ENCODE results near the gene KSR1. TPM values are rescaled to one million over a fixed set of nuclear protein-coding genes. Genes with fewer than 3 reads are reported as not detected.

Gene KSR1
- total RNA-seq, 1 donor from 2014 or later: 25.6 TPM

GRCh38 chr17:27545562-27546229 is 89.4 kb downstream of the KSR1 start:
- Histone ChIP-seq H3K9ac (ENCODE audit: low read depth in 1 of 3, low read length in 3 of 3) (no peak overlapping the region), H3K9me3 (ENCODE audit: control insufficient read depth in 3 of 3, low read length in 3 of 3) (no peaks in the 10 kb centered on the region), H3K4me3 (ENCODE audit: low read length in 3 of 3) (no peak overlapping the region), H3K4me1 (ENCODE audit: control insufficient read depth in 3 of 3, insufficient read depth in 3 of 3, low read length in 3 of 3) (peaks cover under 1 to 10% (median 3%) of the 10 kb centered on the region in 3 donors), H3K36me3 (ENCODE audit: control insufficient read depth in 3 of 3, insufficient read depth in 3 of 3, low read length in 3 of 3) (peaks cover 0 to 2% (median 0%) of the 10 kb centered on the region in 3 donors), H3K27ac (ENCODE audit: low read depth, low read length) (no peak overlapping the region), H3K27me3 (ENCODE audit: control insufficient read depth in 3 of 3, insufficient read depth in 3 of 3, low read length in 3 of 3) (no peaks in the 10 kb centered on the region)

- no peak overlapping the region for H3K9ac ChIP-seq (ENCODE audit: low read depth in 1 of 3, low read length in 3 of 3)
Observed at GRCh38 chr17:27546624-27547300, 90.5 kb downstream of the KSR1 start.

GRCh38 chr17:27547301-27547683 is 91.0 kb downstream of the KSR1 start:
- Histone ChIP-seq H3K9me3 (ENCODE audit: control insufficient read depth in 3 of 3, low read length in 3 of 3) (no peaks in the 10 kb centered on the region), H3K9ac (ENCODE audit: low read depth in 1 of 3, low read length in 3 of 3) (no peak overlapping the region), H3K27me3 (ENCODE audit: control insufficient read depth in 3 of 3, insufficient read depth in 3 of 3, low read length in 3 of 3) (no peaks in the 10 kb centered on the region), H3K36me3 (ENCODE audit: control insufficient read depth in 3 of 3, insufficient read depth in 3 of 3, low read length in 3 of 3) (peaks cover 0 to 2% (median 0%) of the 10 kb centered on the region in 3 donors), H3K4me1 (ENCODE audit: control insufficient read depth in 3 of 3, insufficient read depth in 3 of 3, low read length in 3 of 3) (peaks cover 0 to 4% (median 0%) of the 10 kb centered on the region in 3 donors), H3K27ac (ENCODE audit: low read depth, low read length) (no peak overlapping the region), H3K4me3 (ENCODE audit: low read length in 3 of 3) (no peak overlapping the region)

More at GRCh38 chr17:27546624-27547300, 90.5 kb downstream of the KSR1 start:
- Histone ChIP-seq H3K4me1 (ENCODE audit: control insufficient read depth in 3 of 3, insufficient read depth in 3 of 3, low read length in 3 of 3) (peaks cover 0 to 4% (median 0%) of the 10 kb centered on the region in 3 donors), H3K4me3 (ENCODE audit: low read length in 3 of 3) (no peak overlapping the region), H3K36me3 (ENCODE audit: control insufficient read depth in 3 of 3, insufficient read depth in 3 of 3, low read length in 3 of 3) (peaks cover 0 to 2% (median 0%) of the 10 kb centered on the region in 3 donors), H3K9me3 (ENCODE audit: control insufficient read depth in 3 of 3, low read length in 3 of 3) (no peaks in the 10 kb centered on the region), H3K27me3 (ENCODE audit: control insufficient read depth in 3 of 3, insufficient read depth in 3 of 3, low read length in 3 of 3) (no peaks in the 10 kb centered on the region), H3K27ac (ENCODE audit: low read depth, low read length) (no peak overlapping the region)

- H3K9me3 ChIP-seq (ENCODE audit: control insufficient read depth in 3 of 3, low read length in 3 of 3): no peaks in the 10 kb centered on the region
- no peak overlapping the region for H3K27ac ChIP-seq (ENCODE audit: low read depth, low read length)
- no peaks in the 10 kb centered on the region for H3K27me3 ChIP-seq (ENCODE audit: control insufficient read depth in 3 of 3, insufficient read depth in 3 of 3, low read length in 3 of 3)
- peaks cover 0 to 2% (median 0%) of the 10 kb centered on the region in 3 donors for H3K36me3 ChIP-seq (ENCODE audit: control insufficient read depth in 3 of 3, insufficient read depth in 3 of 3, low read length in 3 of 3)
- no peak overlapping the region for H3K4me3 ChIP-seq (ENCODE audit: low read length in 3 of 3)
- no peak overlapping the region for H3K9ac ChIP-seq (ENCODE audit: low read depth in 1 of 3, low read length in 3 of 3)
- H3K4me1 ChIP-seq (ENCODE audit: control insufficient read depth in 3 of 3, insufficient read depth in 3 of 3, low read length in 3 of 3): peaks cover 2 to 8% (median 5%) of the 10 kb centered on the region in 3 donors
Observed at GRCh38 chr17:27548369-27548768, 92.1 kb downstream of the KSR1 start.

GRCh38 chr17:27549251-27549893 is 93.1 kb downstream of the KSR1 start:
- Histone ChIP-seq H3K27me3 (ENCODE audit: control insufficient read depth in 3 of 3, insufficient read depth in 3 of 3, low read length in 3 of 3) (no peaks in the 10 kb centered on the region), H3K9ac (ENCODE audit: low read depth in 1 of 3, low read length in 3 of 3) (no peak overlapping the region), H3K36me3 (ENCODE audit: control insufficient read depth in 3 of 3, insufficient read depth in 3 of 3, low read length in 3 of 3) (peaks cover 0 to 2% (median 0%) of the 10 kb centered on the region in 3 donors), H3K9me3 (ENCODE audit: control insufficient read depth in 3 of 3, low read length in 3 of 3) (no peaks in the 10 kb centered on the region), H3K4me1 (ENCODE audit: control insufficient read depth in 3 of 3, insufficient read depth in 3 of 3, low read length in 3 of 3) (peaks cover 9 to 16% (median 13%) of the 10 kb centered on the region in 3 donors), H3K27ac (ENCODE audit: low read depth, low read length) (no peak overlapping the region), H3K4me3 (ENCODE audit: low read length in 3 of 3) (no peak overlapping the region)

GRCh38 chr17:27550291-27550930 is 94.2 kb downstream of the KSR1 start:
- Histone ChIP-seq H3K9ac (ENCODE audit: low read depth in 1 of 3, low read length in 3 of 3) (no peak overlapping the region), H3K4me3 (ENCODE audit: low read length in 3 of 3) (no peak overlapping the region), H3K36me3 (ENCODE audit: control insufficient read depth in 3 of 3, insufficient read depth in 3 of 3, low read length in 3 of 3) (peaks cover 0 to 2% (median 0%) of the 10 kb centered on the region in 3 donors), H3K27ac (ENCODE audit: low read depth, low read length) (no peak overlapping the region), H3K27me3 (ENCODE audit: control insufficient read depth in 3 of 3, insufficient read depth in 3 of 3, low read length in 3 of 3) (no peaks in the 10 kb centered on the region), H3K9me3 (ENCODE audit: control insufficient read depth in 3 of 3, low read length in 3 of 3) (no peaks in the 10 kb centered on the region), H3K4me1 (ENCODE audit: control insufficient read depth in 3 of 3, insufficient read depth in 3 of 3, low read length in 3 of 3) (peaks cover 15 to 23% (median 16%) of the 10 kb centered on the region in 3 donors)

- Histone ChIP-seq H3K4me3 (ENCODE audit: low read length in 3 of 3) (no peak overlapping the region), H3K4me1 (ENCODE audit: control insufficient read depth in 3 of 3, insufficient read depth in 3 of 3, low read length in 3 of 3) (peaks cover 15 to 23% (median 16%) of the 10 kb centered on the region in 3 donors), H3K9me3 (ENCODE audit: control insufficient read depth in 3 of 3, low read length in 3 of 3) (no peaks in the 10 kb centered on the region), H3K36me3 (ENCODE audit: control insufficient read depth in 3 of 3, insufficient read depth in 3 of 3, low read length in 3 of 3) (peaks cover 0 to 2% (median 0%) of the 10 kb centered on the region in 3 donors), H3K9ac (ENCODE audit: low read depth in 1 of 3, low read length in 3 of 3) (no peak overlapping the region), H3K27ac (ENCODE audit: low read depth, low read length) (no peak overlapping the region), H3K27me3 (ENCODE audit: control insufficient read depth in 3 of 3, insufficient read depth in 3 of 3, low read length in 3 of 3) (no peaks in the 10 kb centered on the region)
Observed at GRCh38 chr17:27550974-27551505, 94.8 kb downstream of the KSR1 start.

- Histone ChIP-seq H3K36me3 (ENCODE audit: control insufficient read depth in 3 of 3, insufficient read depth in 3 of 3, low read length in 3 of 3) (peaks cover 0 to 2% (median 0%) of the 10 kb centered on the region in 3 donors), H3K4me1 (ENCODE audit: control insufficient read depth in 3 of 3, insufficient read depth in 3 of 3, low read length in 3 of 3) (peaks cover 15 to 28% (median 19%) of the 10 kb centered on the region in 3 donors), H3K27me3 (ENCODE audit: control insufficient read depth in 3 of 3, insufficient read depth in 3 of 3, low read length in 3 of 3) (no peaks in the 10 kb centered on the region), H3K27ac (ENCODE audit: low read depth, low read length) (no peak overlapping the region), H3K9ac (ENCODE audit: low read depth in 1 of 3, low read length in 3 of 3) (no peak overlapping the region), H3K9me3 (ENCODE audit: control insufficient read depth in 3 of 3, low read length in 3 of 3) (no peaks in the 10 kb centered on the region), H3K4me3 (ENCODE audit: low read length in 3 of 3) (no peak overlapping the region)
Observed at GRCh38 chr17:27551701-27552248, 95.5 kb downstream of the KSR1 start.

GRCh38 chr17:27552276-27552732 is 96.1 kb downstream of the KSR1 start:
- no peaks in the 10 kb centered on the region for H3K9me3 ChIP-seq (ENCODE audit: control insufficient read depth in 3 of 3, low read length in 3 of 3)
- H3K4me1 ChIP-seq (ENCODE audit: control insufficient read depth in 3 of 3, insufficient read depth in 3 of 3, low read length in 3 of 3): peaks cover 15 to 32% (median 23%) of the 10 kb centered on the region in 3 donors
- no peaks in the 10 kb centered on the region for H3K27me3 ChIP-seq (ENCODE audit: control insufficient read depth in 3 of 3, insufficient read depth in 3 of 3, low read length in 3 of 3)
- H3K4me3 ChIP-seq (ENCODE audit: low read length in 3 of 3): no peak overlapping the region
- peaks cover 0 to 2% (median 0%) of the 10 kb centered on the region in 3 donors for H3K36me3 ChIP-seq (ENCODE audit: control insufficient read depth in 3 of 3, insufficient read depth in 3 of 3, low read length in 3 of 3)
- H3K27ac ChIP-seq (ENCODE audit: low read depth, low read length): no peak overlapping the region
- no peak overlapping the region for H3K9ac ChIP-seq (ENCODE audit: low read depth in 1 of 3, low read length in 3 of 3)
